LNCaP clone FGC (cell line): Measurements from ENCODE around the gene CCDC197.

Source experiments
- DNase-seq: peaks from one replicate; pipeline ENCODE4 v3.0.0-alpha.2; 2011; ENCODE audit warnings: low read depth
- H3K4me3 ChIP-seq: 2 replicates; pipeline ENCODE4 v1.5.1; 2011; ENCODE audit warnings: mild to moderate bottlenecking, low read depth, low read length, control low read depth
- CTCF ChIP-seq: IDR thresholded peaks from 2 replicates; pipeline ENCODE4 v1.5.1; 2012; ENCODE audit warnings: mild to moderate bottlenecking; ENCODE audit not compliant: control insufficient read depth, insufficient read depth; ENCODE audit errors: extremely low read depth

CCDC197 gene

DNA sequence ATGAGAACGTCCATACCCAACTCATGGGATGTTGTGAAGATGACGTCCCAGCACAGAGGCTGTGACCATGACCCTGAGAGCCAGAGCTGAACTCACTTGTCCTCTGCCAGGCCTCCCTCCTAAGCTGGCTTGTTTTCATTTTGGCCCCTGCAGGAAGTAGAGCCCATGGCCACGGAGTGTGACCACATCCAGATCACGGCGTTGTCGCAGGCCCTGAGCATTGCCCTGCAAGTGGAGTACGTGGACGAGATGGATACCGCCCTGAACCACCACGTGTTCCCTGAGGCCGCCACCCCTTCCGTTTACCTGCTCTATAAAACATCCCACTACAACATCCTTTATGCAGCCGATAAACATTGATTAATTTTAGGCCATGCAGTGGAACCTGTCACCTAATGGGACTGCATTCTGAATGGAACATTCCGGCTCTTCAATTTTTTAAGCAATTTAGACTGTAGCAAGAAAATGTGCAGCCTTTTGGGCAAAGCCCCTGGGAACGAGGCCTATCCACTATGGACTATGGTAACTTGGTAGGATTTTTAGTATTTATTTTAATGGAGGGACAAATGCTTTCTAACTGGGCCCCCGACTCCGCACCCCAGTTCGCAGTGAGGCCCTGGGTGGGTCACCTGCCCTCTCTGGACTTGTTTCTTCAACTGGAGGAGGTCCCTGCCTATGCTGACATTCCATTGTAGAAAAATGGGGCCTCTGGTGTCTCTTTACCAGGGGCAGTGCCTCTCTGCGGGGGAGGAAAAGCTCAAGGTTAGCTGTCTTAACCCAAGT is 48.7 kb downstream of the CCDC197 start:
- no peak for TF ChIP-seq CTCF
- H3K4me3 ChIP-seq, result no peak overlapping the region
- DNase-seq, result no peak

- no peak for TF ChIP-seq CTCF
These were observed 49.7 kb downstream of the CCDC197 start for GRCh38 chr14:94046696-94047250.

DNA sequence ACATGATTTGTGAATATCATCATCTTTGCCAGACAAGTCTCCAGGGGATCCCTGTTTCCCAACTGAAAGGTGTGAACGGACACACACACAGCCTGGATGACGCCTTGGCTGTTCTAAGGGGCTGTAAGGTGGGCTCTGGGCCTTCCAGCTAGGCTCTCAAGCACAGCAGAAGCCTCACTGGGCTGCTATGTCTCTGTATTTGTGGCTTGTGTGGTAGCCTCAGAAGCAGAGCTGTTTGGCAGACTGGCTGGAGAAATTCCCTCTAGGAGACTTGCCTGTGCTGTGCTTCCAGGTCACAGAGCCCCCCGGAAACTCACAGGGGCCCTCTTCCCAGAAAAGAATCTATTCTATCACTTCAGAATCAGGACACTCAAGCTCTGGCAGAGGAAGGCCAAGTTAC is 50.5 kb downstream of the CCDC197 start:
- no peak overlapping the region for H3K4me3 ChIP-seq
- DNase-seq, result no peak
- TF ChIP-seq CTCF, result no peak

More at GRCh38 chr14:94046696-94047250, 49.7 kb downstream of the CCDC197 start:
- H3K4me3 ChIP-seq, result no peak overlapping the region
- no peak for DNase-seq

GRCh38 chr14:94048691-94049624 is 51.9 kb downstream of the CCDC197 start:
- DNase-seq, result no peak
- H3K4me3 ChIP-seq, result no peak overlapping the region
- no peak for TF ChIP-seq CTCF

DNA sequence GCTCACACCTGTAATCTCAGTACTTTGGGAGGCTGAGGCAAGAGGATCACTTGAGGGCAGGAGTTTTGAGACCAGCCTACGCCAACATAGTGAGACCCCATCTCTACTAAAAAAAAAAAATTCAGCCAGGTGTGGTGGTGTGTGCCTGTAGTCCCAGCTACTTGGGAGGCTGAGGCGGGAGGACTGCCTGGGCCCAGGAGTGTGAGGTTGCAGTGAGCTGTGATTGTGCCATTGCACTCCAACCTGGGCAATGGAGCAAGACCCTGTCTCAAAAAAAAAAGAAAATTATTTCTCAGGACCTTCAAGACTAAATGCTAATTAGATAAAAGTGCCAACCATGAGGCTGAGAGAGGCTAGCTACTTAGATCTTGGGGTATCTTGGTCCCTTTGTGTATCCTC is 52.5 kb downstream of the CCDC197 start:
- H3K4me3 ChIP-seq, result no peak overlapping the region
- TF ChIP-seq CTCF, result no peak
- DNase-seq, result no peak

DNA sequence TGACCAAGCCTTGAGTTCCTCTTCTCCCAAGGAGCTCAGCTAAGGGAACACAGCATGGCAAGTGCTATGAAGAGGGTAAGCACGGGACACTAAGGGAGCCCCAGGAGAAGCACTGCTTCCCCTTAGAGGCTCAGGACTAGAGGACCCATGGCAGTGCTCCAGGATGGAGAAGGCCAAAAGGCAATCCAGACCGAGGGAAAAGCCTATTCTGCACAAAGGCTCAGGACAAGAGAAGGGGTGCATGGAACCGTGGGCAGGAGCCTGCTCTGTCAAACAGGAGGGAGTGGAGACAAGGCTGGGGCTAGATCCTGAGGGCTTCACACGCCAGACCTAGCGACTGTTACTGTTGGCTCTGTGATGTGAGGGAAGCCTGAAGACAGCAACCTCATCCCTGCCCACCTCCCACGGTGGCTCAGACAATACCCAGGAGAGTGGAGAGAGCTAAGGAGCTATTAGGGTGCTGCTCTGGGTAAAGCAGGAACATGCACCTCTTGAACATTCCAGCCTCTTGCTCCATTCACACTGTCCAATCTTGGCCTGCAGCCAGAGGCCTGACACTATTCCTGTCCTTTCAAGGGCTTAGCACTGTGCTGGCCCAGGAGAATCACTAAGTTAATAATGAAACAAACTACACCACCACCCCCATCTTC is 53.3 kb downstream of the CCDC197 start:
- no peak for TF ChIP-seq CTCF
- DNase-seq, result no peak
- no peak overlapping the region for H3K4me3 ChIP-seq
